Neuronal stem cell (in vitro differentiated cells): Measurements from ENCODE around the gene ACP7.

Experiments used
- DNase-seq: peaks from one replicate; pipeline ENCODE4 v3.0.0-alpha.2; 2013; ENCODE audit warnings: low spot score
- H2AFZ ChIP-seq: one replicate; pipeline ENCODE4 v1.6.1; 2013; ENCODE audit warnings: mild to moderate bottlenecking, low read length, inconsistent platforms
- H2AK5ac ChIP-seq: 2 replicates; pipeline ENCODE4 v1.6.1; 2013; ENCODE audit warnings: low read depth, mild to moderate bottlenecking, inconsistent platforms, low read length, moderate library complexity, mixed read lengths
- H2BK120ac ChIP-seq: 2 replicates; pipeline ENCODE4 v1.6.1; 2013; ENCODE audit warnings: low read depth, mild to moderate bottlenecking, inconsistent platforms, low read length, moderate library complexity, mixed read lengths
- H2BK12ac ChIP-seq: one replicate; pipeline ENCODE4 v1.6.1; 2013; ENCODE audit warnings: low read length, inconsistent platforms
- H2BK15ac ChIP-seq: 2 replicates; pipeline ENCODE4 v1.6.1; 2013; ENCODE audit warnings: mild to moderate bottlenecking, low read length, inconsistent platforms, mixed read lengths
- H2BK5ac ChIP-seq: one replicate; pipeline ENCODE4 v1.6.1; 2013; ENCODE audit warnings: inconsistent platforms, mild to moderate bottlenecking, low read length, moderate library complexity
- H3K14ac ChIP-seq: one replicate; pipeline ENCODE4 v1.6.1; 2013; ENCODE audit warnings: low read length, inconsistent platforms
- H3K18ac ChIP-seq: 2 replicates; pipeline ENCODE4 v1.6.1; 2013; ENCODE audit warnings: low read length, inconsistent platforms
- H3K23ac ChIP-seq: 2 replicates; pipeline ENCODE4 v1.6.1; 2013; ENCODE audit warnings: low read depth, mild to moderate bottlenecking, mixed read lengths, low read length, inconsistent platforms; ENCODE audit not compliant: poor library complexity
- H3K27ac ChIP-seq: replicated peaks from 3 replicates; pipeline ENCODE4 v1.5.1; 2013; ENCODE audit warnings: low read length, inconsistent platforms
- H3K27me3 ChIP-seq, 3 experiments: 2 replicates each; pipeline ENCODE4 v1.6.1; 2013; ENCODE audit warnings: low read length in 3 of 3, mild to moderate bottlenecking in 2 of 3, inconsistent platforms in 1 of 3, low read depth in 1 of 3, mixed read lengths in 1 of 3, moderate library complexity in 1 of 3; ENCODE audit not compliant: control insufficient read depth in 3 of 3, insufficient read depth in 3 of 3
- H3K36me3 ChIP-seq, 2 donors: replicated peaks in 1 of 2; 2 replicates each; pipeline ENCODE4 v1.6.1; 2013; ENCODE audit warnings: low read length in 2 of 2; ENCODE audit not compliant: control insufficient read depth in 2 of 2, insufficient read depth in 2 of 2
- H3K4ac ChIP-seq: 2 replicates; pipeline ENCODE4 v1.6.1; 2013; ENCODE audit warnings: inconsistent platforms, mild to moderate bottlenecking, low read length, moderate library complexity
- H3K4me1 ChIP-seq, 2 donors: 1 replicate in 1 of 2; 2 replicates in 1 of 2; pipeline ENCODE4 v1.6.1; 2013; ENCODE audit warnings: low read length in 2 of 2, low read depth in 1 of 2; ENCODE audit not compliant: control insufficient read depth in 2 of 2, insufficient read depth in 1 of 2
- H3K4me2 ChIP-seq: one replicate; pipeline ENCODE4 v1.6.1; 2013; ENCODE audit warnings: mild to moderate bottlenecking, low read length, inconsistent platforms; ENCODE audit not compliant: insufficient read depth, poor library complexity, severe bottlenecking
- H3K4me3 ChIP-seq, 2 donors: 2 replicates each; pipeline ENCODE4 v1.5.1; 2013; ENCODE audit warnings: low read length in 2 of 2, mild to moderate bottlenecking in 2 of 2, inconsistent platforms in 1 of 2, moderate library complexity in 1 of 2
- H3K79me1 ChIP-seq: one replicate; pipeline ENCODE4 v1.6.1; 2013; ENCODE audit warnings: low read depth, mild to moderate bottlenecking, inconsistent platforms, low read length, moderate library complexity
- H3K9ac ChIP-seq: one replicate; pipeline ENCODE4 v1.6.1; 2013; ENCODE audit warnings: mild to moderate bottlenecking, low read depth, low read length, inconsistent platforms; ENCODE audit not compliant: poor library complexity
- H3K9me3 ChIP-seq, 2 donors: replicated peaks in 1 of 2; 2 replicates each; pipeline versions ENCODE3 to v1.6.1; 2013; ENCODE audit warnings: low read length in 2 of 2, mild to moderate bottlenecking in 2 of 2, inconsistent platforms in 1 of 2, low read depth in 1 of 2, mixed read lengths in 1 of 2, moderate library complexity in 1 of 2; ENCODE audit not compliant: control insufficient read depth in 2 of 2, insufficient read depth in 1 of 2
- H4K8ac ChIP-seq: one replicate; pipeline ENCODE4 v1.6.1; 2013; ENCODE audit warnings: low read depth, mild to moderate bottlenecking, inconsistent platforms, low read length, moderate library complexity
- H4K91ac ChIP-seq: one replicate; pipeline ENCODE4 v1.6.1; 2013; ENCODE audit warnings: low read length, low read depth, mild to moderate bottlenecking, inconsistent platforms; ENCODE audit not compliant: poor library complexity
- WGBS, 2 donors: extraction: QIAGEN DNeasy Blood & Tissue Kit; methylation state at CpG; one replicate each; pipeline ENCODE4 v1.1.7; 2013; ENCODE audit warnings: missing lambda C conversion rate in 2 of 2, mixed read lengths in 1 of 2; ENCODE audit not compliant: insufficient read length in 2 of 2, insufficient replicate concordance in 1 of 2; ENCODE audit errors: extremely low coverage in 2 of 2; 5-methylcytosine and 5-hydroxymethylcytosine counted together

The ACP7 gene

GRCh38 chr19:39052846-39053245 lies 31.3 kb upstream of the ACP7 start:
- H3K36me3 ChIP-seq = no peaks in the 10 kb centered on the region
- H3K18ac ChIP-seq = no peak overlapping the region
- H4K91ac ChIP-seq = no peak overlapping the region
- no peak overlapping the region for H2AFZ ChIP-seq
- no CpG with 5 or more reads among the region's 9 CpGs for WGBS, 2 donors
- no peak overlapping the region for H3K27ac ChIP-seq
- no peak overlapping the region for H2BK12ac ChIP-seq
- no peaks in the 10 kb centered on the region for H3K4me1 ChIP-seq
- no peak overlapping the region for H3K4me3 ChIP-seq
- no peak overlapping the region for H4K8ac ChIP-seq
- peaks cover 0 to 5% of the 10 kb centered on the region in 2 donors for H3K9me3 ChIP-seq
- H3K79me1 ChIP-seq = no peaks in the 10 kb centered on the region
- H2BK15ac ChIP-seq = peak overlapping the region; percentile 91
- H2BK5ac ChIP-seq = no peak overlapping the region
- no peak overlapping the region for H3K9ac ChIP-seq
- no peak overlapping the region for H3K4ac ChIP-seq
- H2BK120ac ChIP-seq = no peak overlapping the region
- no peaks in the 10 kb centered on the region for H3K27me3 ChIP-seq
- H2AK5ac ChIP-seq = peak overlapping the region; percentile 99
- no peak overlapping the region for H3K4me2 ChIP-seq
- no peak overlapping the region for H3K23ac ChIP-seq
- no peak overlapping the region for H3K14ac ChIP-seq
- no peak for DNase-seq

- no peak overlapping the region for H2BK120ac ChIP-seq
- H4K91ac ChIP-seq = no peak overlapping the region
- DNase-seq = no peak
- H2BK15ac ChIP-seq = peak overlapping the region; percentile 91
- peaks cover 0 to 2% (median 0%) of the 10 kb centered on the region in 3 experiments for H3K27me3 ChIP-seq
- no peak overlapping the region for H3K27ac ChIP-seq
- H3K79me1 ChIP-seq = no peaks in the 10 kb centered on the region
- H2AFZ ChIP-seq = no peak overlapping the region
- peak overlapping the region; percentile 77 for H3K23ac ChIP-seq
- H4K8ac ChIP-seq = no peak overlapping the region
- peak overlapping the region; percentile 99 for H2AK5ac ChIP-seq
- peak overlapping the region; percentile 57 for H3K18ac ChIP-seq
- no peak overlapping the region for H2BK5ac ChIP-seq
- peak overlapping the region; percentile 60 for H3K9ac ChIP-seq
- H3K4me2 ChIP-seq = no peak overlapping the region
- WGBS, 2 donors = no CpG with 5 or more reads among the region's 18 CpGs
- H3K4ac ChIP-seq = no peak overlapping the region
- H3K9me3 ChIP-seq = peaks cover 0 to 5% of the 10 kb centered on the region in 2 donors
- H3K4me1 ChIP-seq = no peaks in the 10 kb centered on the region
- peak overlapping the region; percentile 17 for H3K14ac ChIP-seq
- H3K4me3 ChIP-seq = no peak overlapping the region
- peak overlapping the region; percentile 58 for H2BK12ac ChIP-seq
- no peaks in the 10 kb centered on the region for H3K36me3 ChIP-seq
Observed at GRCh38 chr19:39053276-39054090, 30.7 kb upstream of the ACP7 start.

DNA sequence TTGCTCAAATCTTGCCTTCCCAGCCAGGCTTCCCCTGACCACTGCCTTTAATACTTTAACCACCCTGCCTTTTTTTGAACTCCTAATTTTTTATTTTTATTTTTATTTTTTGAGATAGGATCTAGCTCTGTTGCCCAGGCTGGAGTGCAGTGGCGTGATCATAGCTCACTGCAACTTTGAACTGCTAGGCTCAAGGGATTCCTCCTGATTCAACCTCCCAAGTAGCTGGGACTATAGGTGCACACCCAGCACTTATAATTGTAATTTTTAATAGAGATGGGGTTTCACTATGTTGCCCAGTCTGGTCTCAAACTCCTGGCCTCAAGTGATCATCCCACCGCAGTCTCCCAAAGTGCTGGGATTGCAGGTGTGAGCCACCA lies 30.1 kb upstream of the ACP7 start:
- Histone ChIP-seq H2BK5ac (no peak overlapping the region), H3K14ac (no peak overlapping the region), H3K23ac (peak overlapping the region; percentile 77), H2BK15ac (no peak overlapping the region), H2AFZ (no peak overlapping the region), H2BK120ac (no peak overlapping the region), H3K4me1 (no peaks in the 10 kb centered on the region), H3K4me2 (no peak overlapping the region), H2AK5ac (peak overlapping the region; percentile 99), H3K27ac (no peak overlapping the region), H3K9me3 (peaks cover 0 to 5% of the 10 kb centered on the region in 2 donors), H3K36me3 (no peaks in the 10 kb centered on the region), H2BK12ac (no peak overlapping the region), H3K27me3 (peaks cover 0 to 2% (median 0%) of the 10 kb centered on the region in 3 experiments), H4K8ac (no peak overlapping the region), H3K4me3 (no peak overlapping the region), H3K9ac (no peak overlapping the region), H3K79me1 (no peaks in the 10 kb centered on the region), H3K18ac (no peak overlapping the region), H3K4ac (no peak overlapping the region), H4K91ac (no peak overlapping the region)
- WGBS, 2 donors = no CpG with 5 or more reads among the region's 2 CpGs
- DNase-seq = no peak

DNA sequence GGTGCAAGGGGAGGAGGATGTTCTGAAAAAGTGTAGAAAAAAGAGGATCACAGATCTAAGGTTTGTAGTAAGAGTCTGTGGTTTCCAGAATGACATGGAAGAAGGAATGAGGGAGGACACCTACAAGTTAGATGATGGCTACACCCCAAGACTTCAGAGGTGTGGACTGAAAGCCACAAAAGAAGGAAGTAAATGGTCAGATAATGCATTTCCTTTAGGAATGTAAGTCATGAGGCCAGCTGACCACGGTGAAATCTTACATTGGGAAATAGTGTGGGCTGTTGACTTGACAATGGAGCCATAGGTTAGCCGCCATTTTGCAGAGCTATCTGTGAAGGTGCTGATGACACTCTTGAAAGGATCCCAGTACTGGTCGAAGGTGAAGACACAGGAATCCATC lies 26.6 kb upstream of the ACP7 start:
- H2BK15ac ChIP-seq = no peak overlapping the region
- WGBS, 2 donors = no CpG with 5 or more reads among the region's 3 CpGs
- peaks cover 0 to 2% (median 0%) of the 10 kb centered on the region in 3 experiments for H3K27me3 ChIP-seq
- no peak overlapping the region for H2BK120ac ChIP-seq
- no peak overlapping the region for H4K8ac ChIP-seq
- no peak overlapping the region for H3K9ac ChIP-seq
- H2AK5ac ChIP-seq = no peak overlapping the region
- H3K27ac ChIP-seq = no peak overlapping the region
- DNase-seq = no peak
- H3K23ac ChIP-seq = no peak overlapping the region
- peaks cover 0 to 5% of the 10 kb centered on the region in 2 donors for H3K9me3 ChIP-seq
- H2BK12ac ChIP-seq = no peak overlapping the region
- H2AFZ ChIP-seq = no peak overlapping the region
- no peak overlapping the region for H3K14ac ChIP-seq
- no peak overlapping the region for H3K4me3 ChIP-seq
- no peaks in the 10 kb centered on the region for H3K36me3 ChIP-seq
- no peak overlapping the region for H3K4me2 ChIP-seq
- H3K4me1 ChIP-seq = no peaks in the 10 kb centered on the region
- H3K79me1 ChIP-seq = no peaks in the 10 kb centered on the region
- H4K91ac ChIP-seq = no peak overlapping the region
- no peak overlapping the region for H2BK5ac ChIP-seq
- H3K4ac ChIP-seq = no peak overlapping the region
- H3K18ac ChIP-seq = no peak overlapping the region
